Neural cell (in vitro differentiated cells): ENCODE data around the gene RUBCN.

Source experiments
- CTCF ChIP-seq: fragments of 450-650 bp; IDR thresholded peaks from 2 replicates; pipeline ENCODE4 v1.5.1; 2014; ENCODE audit warnings: antibody characterized with exemption, mild to moderate bottlenecking, moderate library complexity; ENCODE audit not compliant: poor library complexity, severe bottlenecking
- EP300 ChIP-seq: fragments of 450-650 bp; conservative IDR thresholded peaks from 2 replicates; pipeline ENCODE4 v1.6.1; 2014; ENCODE audit warnings: antibody characterized with exemption, mild to moderate bottlenecking, moderate library complexity; ENCODE audit not compliant: poor library complexity, severe bottlenecking
- TAF1 ChIP-seq: IDR thresholded peaks from 2 replicates; pipeline ENCODE4 v1.6.1; 2012; ENCODE audit warnings: low read depth

GRCh38 chr3:197758512-197758911 lies 21.8 kb upstream of the RUBCN start:
- TF ChIP-seq TAF1 = no peak
- TF ChIP-seq EP300 = no peak
- no peak for TF ChIP-seq CTCF
